ENCODE data around the gene CDH12. TPM values are rescaled to one million over a fixed set of nuclear protein-coding genes. Genes with fewer than 3 reads are reported as not detected.

Gene CDH12
- total RNA-seq, 4 donors from 2014 or later: not detected

DNA sequence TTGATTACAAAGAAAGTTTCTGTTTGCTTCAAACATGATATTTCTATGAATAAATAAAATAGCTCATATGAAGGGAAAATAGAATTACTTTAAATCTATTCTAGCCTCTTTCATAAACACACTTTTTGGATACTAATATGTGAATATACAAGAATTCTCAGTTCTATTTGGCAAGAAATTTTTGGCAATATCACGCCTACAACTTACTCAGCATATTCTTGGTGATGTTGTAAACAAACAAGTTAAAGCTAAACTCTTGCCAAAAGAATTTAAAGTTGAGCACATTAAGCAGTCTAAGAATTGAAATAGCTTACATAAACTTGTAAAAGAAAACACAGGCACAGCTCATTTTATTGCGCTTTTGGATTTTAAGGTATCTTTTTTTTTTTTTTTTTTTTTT lies 209.8 kb downstream of the CDH12 start:
- TF ChIP-seq POLR2AphosphoS5 (IDR thresholded peaks at IDR 0.05): no peak
- 70% methylated on average over 2 of the region's 2 CpGs for whole genome bisulfite sequencing
- DNase-seq (ENCODE audit: extremely low spot score): no peak

DNA sequence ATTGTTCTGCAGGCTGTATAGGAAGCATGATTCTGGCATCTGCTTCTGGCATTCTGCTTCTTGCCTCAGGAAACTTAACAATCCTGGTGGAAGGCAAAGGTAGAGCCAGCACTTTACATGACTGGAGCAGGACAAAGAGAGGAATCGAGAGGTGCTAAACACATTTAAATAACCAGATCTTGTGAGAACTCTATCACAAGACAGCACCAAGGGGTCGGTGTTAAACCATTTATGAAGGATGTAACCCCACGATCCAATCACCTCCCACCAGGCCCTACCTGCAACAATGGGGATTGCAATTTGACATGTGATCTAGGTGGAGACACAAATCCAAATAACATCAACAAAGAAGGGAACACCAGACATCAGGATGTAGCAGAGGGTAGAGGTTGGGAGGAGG lies 221.5 kb downstream of the CDH12 start:
- Histone ChIP-seq H3K27ac (replicated peaks in 1 of 4) (no peak overlapping the region), H3K9me3 (no peaks in the 10 kb centered on the region), H3K4me1 (no peaks in the 10 kb centered on the region), H3K4me3 (no peak overlapping the region), H3K36me3 (no peaks in the 10 kb centered on the region), H3K27me3 (no peaks in the 10 kb centered on the region)
- no peak for DNase-seq (ENCODE audit: extremely low spot score)
- intact Hi-C loops (cut with DNase I): no loop called here
- 59% methylated on average over 3 of the region's 3 CpGs for WGBS
- no peak for TF ChIP-seq POLR2AphosphoS5 (IDR thresholded peaks at IDR 0.05)
- no peak for TF ChIP-seq EP300 (IDR thresholded peaks at IDR 0.05)
- TF ChIP-seq POLR2A (IDR thresholded peaks at IDR 0.05; ENCODE audit: low read depth): no peak
- TF ChIP-seq, protein P1, sequence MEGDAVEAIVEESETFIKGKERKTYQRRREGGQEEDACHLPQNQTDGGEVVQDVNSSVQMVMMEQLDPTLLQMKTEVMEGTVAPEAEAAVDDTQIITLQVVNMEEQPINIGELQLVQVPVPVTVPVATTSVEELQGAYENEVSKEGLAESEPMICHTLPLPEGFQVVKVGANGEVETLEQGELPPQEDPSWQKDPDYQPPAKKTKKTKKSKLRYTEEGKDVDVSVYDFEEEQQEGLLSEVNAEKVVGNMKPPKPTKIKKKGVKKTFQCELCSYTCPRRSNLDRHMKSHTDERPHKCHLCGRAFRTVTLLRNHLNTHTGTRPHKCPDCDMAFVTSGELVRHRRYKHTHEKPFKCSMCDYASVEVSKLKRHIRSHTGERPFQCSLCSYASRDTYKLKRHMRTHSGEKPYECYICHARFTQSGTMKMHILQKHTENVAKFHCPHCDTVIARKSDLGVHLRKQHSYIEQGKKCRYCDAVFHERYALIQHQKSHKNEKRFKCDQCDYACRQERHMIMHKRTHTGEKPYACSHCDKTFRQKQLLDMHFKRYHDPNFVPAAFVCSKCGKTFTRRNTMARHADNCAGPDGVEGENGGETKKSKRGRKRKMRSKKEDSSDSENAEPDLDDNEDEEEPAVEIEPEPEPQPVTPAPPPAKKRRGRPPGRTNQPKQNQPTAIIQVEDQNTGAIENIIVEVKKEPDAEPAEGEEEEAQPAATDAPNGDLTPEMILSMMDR (IDR thresholded peaks at IDR 0.05): no peak

More for the DNA sequence above, 209.8 kb downstream of the CDH12 start:
- no peaks in the 10 kb centered on the region for H3K4me1 ChIP-seq
- H3K27ac ChIP-seq (replicated peaks in 1 of 4): no peak overlapping the region
- no peaks in the 10 kb centered on the region for H3K36me3 ChIP-seq
- intact Hi-C loops (cut with DNase I): no loop called here
- H3K27me3 ChIP-seq: no peaks in the 10 kb centered on the region
- H3K4me3 ChIP-seq: no peak overlapping the region
- H3K9me3 ChIP-seq: no peaks in the 10 kb centered on the region

DNA sequence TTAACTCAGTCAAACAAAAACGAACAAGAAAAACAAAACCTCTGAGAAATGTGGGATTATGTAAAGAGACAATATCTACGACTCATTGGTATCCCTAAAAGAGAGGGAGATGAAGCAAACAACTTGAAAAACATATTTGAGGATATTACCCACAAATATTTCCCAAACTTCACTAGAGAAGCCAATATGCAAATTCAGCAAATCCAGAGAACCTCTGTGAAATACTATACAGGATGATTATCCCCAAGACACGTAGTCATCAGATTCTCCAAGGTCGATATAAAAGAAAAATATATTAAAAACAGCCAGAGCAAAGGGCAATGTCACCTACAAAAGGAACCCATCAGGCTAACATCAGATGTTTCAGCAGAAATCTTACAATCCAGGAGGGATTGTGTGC lies 226.1 kb downstream of the CDH12 start:
- H3K4me3 ChIP-seq: no peak overlapping the region
- H3K36me3 ChIP-seq: no peaks in the 10 kb centered on the region
- WGBS: 81% methylated on average over 4 of the region's 4 CpGs
- H3K27ac ChIP-seq (replicated peaks in 1 of 4): no peak overlapping the region
- no peak for DNase-seq (ENCODE audit: extremely low spot score)
- intact Hi-C loops (cut with DNase I): no loop called here
- H3K27me3 ChIP-seq: no peaks in the 10 kb centered on the region
- TF ChIP-seq POLR2AphosphoS5 (IDR thresholded peaks at IDR 0.05): no peak
- TF ChIP-seq, protein P1 (IDR thresholded peaks at IDR 0.05): no peak
- no peak for TF ChIP-seq EP300 (IDR thresholded peaks at IDR 0.05)
- no peak for TF ChIP-seq POLR2A (IDR thresholded peaks at IDR 0.05; ENCODE audit: low read depth)
- no peaks in the 10 kb centered on the region for H3K4me1 ChIP-seq
- no peaks in the 10 kb centered on the region for H3K9me3 ChIP-seq

DNA sequence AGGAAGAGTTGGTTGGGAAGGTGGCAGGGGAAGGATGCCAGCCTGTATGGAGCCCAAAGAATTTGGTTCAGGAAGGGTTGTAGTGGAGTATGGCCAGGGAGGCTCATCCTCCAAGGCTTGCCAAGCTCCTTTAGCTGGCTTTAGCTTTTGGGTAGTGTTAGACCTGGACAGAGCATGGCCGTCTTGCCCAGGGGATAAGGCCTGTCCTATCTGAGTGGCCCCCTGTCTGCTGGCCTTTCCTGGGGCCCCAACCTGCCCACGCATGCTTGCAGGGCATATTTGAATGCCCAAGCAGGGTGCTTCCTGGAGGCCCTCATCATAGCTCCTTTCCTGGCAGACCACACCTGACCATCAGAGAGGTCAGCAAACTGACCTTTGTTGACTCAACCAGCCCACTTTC lies 227.7 kb downstream of the CDH12 start:
- WGBS: 92% methylated on average over 2 of the region's 2 CpGs
- no peak overlapping the region for H3K27ac ChIP-seq (replicated peaks in 1 of 4)
- H3K9me3 ChIP-seq: no peaks in the 10 kb centered on the region
- no peak for DNase-seq (ENCODE audit: extremely low spot score)
- no peaks in the 10 kb centered on the region for H3K4me1 ChIP-seq
- TF ChIP-seq POLR2AphosphoS5 (IDR thresholded peaks at IDR 0.05): no peak
- TF ChIP-seq, protein P1 (IDR thresholded peaks at IDR 0.05): no peak
- no peak for TF ChIP-seq POLR2A (IDR thresholded peaks at IDR 0.05; ENCODE audit: low read depth)
- TF ChIP-seq EP300 (IDR thresholded peaks at IDR 0.05): no peak
- intact Hi-C loops (cut with DNase I): no loop called here
- no peak overlapping the region for H3K4me3 ChIP-seq
- H3K27me3 ChIP-seq: no peaks in the 10 kb centered on the region
- no peaks in the 10 kb centered on the region for H3K36me3 ChIP-seq

DNA sequence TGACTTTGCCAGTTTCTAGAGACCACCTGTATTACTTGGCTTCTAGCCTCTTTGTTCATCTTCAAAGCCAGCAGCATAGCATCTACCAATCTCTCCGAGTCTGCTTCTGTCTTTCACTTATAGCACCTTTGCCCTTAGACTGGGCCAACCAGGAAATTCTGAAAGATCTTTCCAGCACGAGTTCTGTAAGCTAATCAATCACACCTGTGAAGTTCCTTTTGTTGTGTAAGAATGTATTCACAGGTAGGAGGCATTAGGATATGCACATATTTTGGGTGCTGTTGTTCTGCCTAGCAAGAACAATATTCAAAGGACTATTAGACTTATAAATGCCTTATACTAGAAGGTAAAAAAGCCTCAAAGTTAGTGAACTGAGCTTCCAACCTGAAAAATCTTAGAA lies 232.1 kb downstream of the CDH12 start:
- no peak overlapping the region for H3K4me3 ChIP-seq
- no peak for TF ChIP-seq POLR2A (IDR thresholded peaks at IDR 0.05; ENCODE audit: low read depth)
- TF ChIP-seq POLR2AphosphoS5 (IDR thresholded peaks at IDR 0.05): no peak
- TF ChIP-seq, protein P1 (IDR thresholded peaks at IDR 0.05): no peak
- TF ChIP-seq EP300 (IDR thresholded peaks at IDR 0.05): no peak
- no peaks in the 10 kb centered on the region for H3K36me3 ChIP-seq
- DNase-seq (ENCODE audit: extremely low spot score): no peak
- WGBS: 23% methylated on average over 2 of the region's 2 CpGs
- intact Hi-C loops (cut with DNase I): no loop called here
- H3K9me3 ChIP-seq: no peaks in the 10 kb centered on the region
- H3K4me1 ChIP-seq: no peaks in the 10 kb centered on the region
- H3K27me3 ChIP-seq: no peaks in the 10 kb centered on the region
- H3K27ac ChIP-seq (replicated peaks in 1 of 4): no peak overlapping the region
